ENCODE results near the gene PPP3CB. TPM values are rescaled to one million over a fixed set of nuclear protein-coding genes. Genes with fewer than 3 reads are reported as not detected.

Gene PPP3CB
- total RNA-seq, 4 donors from 2014 or later, result 24.1 to 40.2 (median 30.6) TPM

GRCh38 chr10:73469579-73469978, 26.2 kb downstream of the PPP3CB start:
- Histone ChIP-seq H3K27ac (no peak overlapping the region), H3K27me3 (no peaks in the 10 kb centered on the region), H3K36me3 (peaks cover 0 to 100% (median 31%) of the 10 kb centered on the region in 3 donors), H3K4me1 (no peaks in the 10 kb centered on the region), H3K9me3 (no peaks in the 10 kb centered on the region), H3K4me3 (no peak overlapping the region)
- intact Hi-C loops (cut with DNase I), result no loop called here
- TF ChIP-seq CTCF (IDR thresholded peaks at IDR 0.05) (no peak), POLR2A (IDR thresholded peaks at IDR 0.05) (no peak)
- DNase-seq, result no peak

GRCh38 chr10:73467206-73467605, 28.6 kb downstream of the PPP3CB start:
- no peak overlapping the region for H3K4me3 ChIP-seq
- intact Hi-C loops (cut with DNase I), result no loop called here
- H3K36me3 ChIP-seq, result peaks cover 0 to 97% (median 31%) of the 10 kb centered on the region in 3 donors
- no peaks in the 10 kb centered on the region for H3K27me3 ChIP-seq
- H3K4me1 ChIP-seq, result no peaks in the 10 kb centered on the region
- TF ChIP-seq POLR2A (IDR thresholded peaks at IDR 0.05) (no peak), CTCF (IDR thresholded peaks at IDR 0.05) (no peak)
- no peak overlapping the region for H3K27ac ChIP-seq
- 73 to 83% methylated on average over 2 of the region's 2 CpGs for WGBS, 2 donors
- H3K9me3 ChIP-seq, result no peaks in the 10 kb centered on the region
- no peak for DNase-seq

- TF ChIP-seq CTCF (IDR thresholded peaks at IDR 0.05), result no peak
- no peak for TF ChIP-seq POLR2A (IDR thresholded peaks at IDR 0.05)
- Histone ChIP-seq H3K27ac (no peak overlapping the region), H3K4me3 (no peak overlapping the region), H3K36me3 (peaks cover 0 to 93% (median 25%) of the 10 kb centered on the region in 3 donors), H3K27me3 (no peaks in the 10 kb centered on the region), H3K9me3 (no peaks in the 10 kb centered on the region), H3K4me1 (no peaks in the 10 kb centered on the region)
- intact Hi-C loops (cut with DNase I), result no loop called here
- no peak for DNase-seq
- 73 to 88% methylated on average over 2 of the region's 2 CpGs for WGBS, 2 donors
Observed at GRCh38 chr10:73465978-73466726, 29.7 kb downstream of the PPP3CB start.

- no peak overlapping the region for H3K27ac ChIP-seq
- no peaks in the 10 kb centered on the region for H3K27me3 ChIP-seq
- H3K9me3 ChIP-seq, result no peaks in the 10 kb centered on the region
- intact Hi-C loops (cut with DNase I), result no loop called here
- TF ChIP-seq POLR2A (IDR thresholded peaks at IDR 0.05) (no peak), CTCF (IDR thresholded peaks at IDR 0.05) (no peak)
- 95 to 100% methylated on average over 4 of the region's 4 CpGs for WGBS, 2 donors
- no peaks in the 10 kb centered on the region for H3K4me1 ChIP-seq
- H3K4me3 ChIP-seq, result no peak overlapping the region
- H3K36me3 ChIP-seq, result peaks cover 0 to 75% (median 2%) of the 10 kb centered on the region in 3 donors
- no peak for DNase-seq
Observed at GRCh38 chr10:73460897-73461296, 34.9 kb downstream of the PPP3CB start.

- H3K27me3 ChIP-seq, result no peaks in the 10 kb centered on the region
- DNase-seq, result no peak
- H3K4me1 ChIP-seq, result no peaks in the 10 kb centered on the region
- no peak overlapping the region for H3K4me3 ChIP-seq
- no peak overlapping the region for H3K27ac ChIP-seq
- H3K36me3 ChIP-seq, result peaks cover 0 to 64% (median 0%) of the 10 kb centered on the region in 3 donors
- 88 to 90% methylated on average over 6 of the region's 6 CpGs for WGBS, 2 donors
- H3K9me3 ChIP-seq, result no peaks in the 10 kb centered on the region
- intact Hi-C loops (cut with DNase I), result no loop called here
- TF ChIP-seq POLR2A (IDR thresholded peaks at IDR 0.05), result no peak
- no peak for TF ChIP-seq CTCF (IDR thresholded peaks at IDR 0.05)
Observed at GRCh38 chr10:73459683-73460314, 36.0 kb downstream of the PPP3CB start.
